GM18909 (cell line): ENCODE measurements around the gene FMN1.

Experiments used
- ATAC-seq: cut with Tn5 transposase; IDR thresholded peaks from one replicate; pipeline ENCODE4 v1.9.1; 2021; ENCODE audit warnings: mild to moderate bottlenecking; ENCODE audit not compliant: unreplicated experiment, poor library complexity

FMN1 gene

DNA sequence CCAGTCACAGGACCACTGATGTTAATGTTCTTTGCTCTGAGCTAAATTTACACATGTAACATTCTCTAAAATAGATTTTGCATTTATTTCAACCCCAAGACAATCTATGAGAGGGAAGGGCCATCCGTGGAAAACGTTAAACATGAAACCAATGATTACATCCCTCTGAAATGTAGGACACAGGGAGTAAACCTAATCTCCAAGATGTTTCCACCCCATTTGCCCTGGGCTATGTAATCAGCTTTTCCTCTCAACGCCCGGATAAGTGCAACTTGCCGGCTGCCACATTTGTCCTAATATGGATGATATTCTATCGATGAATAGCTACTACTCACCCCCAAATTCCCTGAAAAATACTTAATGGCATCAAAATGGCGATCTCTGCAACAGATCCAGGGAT lies 6.4 kb upstream of the FMN1 start:
- no peak for ATAC-seq

GRCh38 chr15:33200444-33200843 lies 5.9 kb upstream of the FMN1 start:
- ATAC-seq, result no peak

DNA sequence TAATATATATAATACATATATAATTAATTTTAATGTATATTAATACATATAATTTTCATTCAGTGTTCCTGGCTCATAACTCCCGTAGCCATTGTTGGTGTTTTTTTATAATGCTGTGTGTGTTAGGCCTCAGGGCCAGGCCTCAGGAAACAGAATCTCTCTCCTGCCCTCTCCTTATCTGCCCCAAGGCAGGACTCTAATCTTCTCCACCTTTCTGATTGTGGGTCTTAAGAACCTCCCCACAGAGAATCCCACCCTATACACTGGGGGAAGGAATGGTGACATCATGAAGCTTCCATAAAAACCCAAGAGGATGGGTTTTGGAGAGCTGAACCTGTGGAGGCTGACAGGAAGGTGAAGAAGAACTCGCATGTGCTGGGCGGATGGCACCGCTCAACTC lies 4.0 kb upstream of the FMN1 start:
- no peak for ATAC-seq

DNA sequence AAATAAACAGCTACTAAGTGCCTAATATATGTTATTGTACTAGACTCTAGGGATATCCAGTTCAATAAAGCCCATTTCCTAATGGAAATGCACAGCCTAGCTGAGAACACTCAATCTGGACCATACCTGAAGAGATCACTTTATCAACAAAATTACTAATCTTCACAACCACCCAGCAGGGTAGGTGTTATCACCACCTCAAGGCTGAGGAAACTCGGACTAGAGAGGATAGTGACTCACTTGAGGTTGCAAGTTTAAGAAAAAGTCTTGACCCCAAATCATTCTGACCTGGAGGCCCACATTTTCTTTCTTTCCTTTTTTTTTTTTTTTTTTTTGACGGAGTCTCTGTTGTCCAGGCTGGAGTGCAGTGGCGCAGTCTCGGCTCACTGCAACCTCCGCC lies 3.1 kb upstream of the FMN1 start:
- no peak for ATAC-seq

GRCh38 chr15:33194237-33194636 lies 277 bp downstream of the FMN1 start:
- no peak for ATAC-seq

DNA sequence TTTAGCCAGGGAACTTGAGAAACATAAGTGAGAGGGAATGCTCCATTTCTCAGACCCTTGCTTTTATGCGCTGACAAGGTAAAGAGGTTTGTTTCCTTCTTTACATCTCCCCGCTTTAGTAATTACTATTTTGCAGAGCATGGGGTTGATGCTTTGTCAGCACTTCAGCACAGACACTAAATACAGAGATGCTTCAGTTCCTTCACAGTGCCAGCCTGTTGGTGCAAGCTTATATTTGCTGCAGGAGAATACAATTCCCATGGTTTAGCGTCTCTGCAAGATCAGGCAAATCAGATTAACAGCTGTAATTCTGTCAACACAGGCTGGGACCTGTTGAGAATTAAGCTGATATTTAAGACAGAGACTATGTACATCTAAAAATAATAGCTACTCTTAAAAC lies 2.9 kb downstream of the FMN1 start:
- ATAC-seq, result no peak

DNA sequence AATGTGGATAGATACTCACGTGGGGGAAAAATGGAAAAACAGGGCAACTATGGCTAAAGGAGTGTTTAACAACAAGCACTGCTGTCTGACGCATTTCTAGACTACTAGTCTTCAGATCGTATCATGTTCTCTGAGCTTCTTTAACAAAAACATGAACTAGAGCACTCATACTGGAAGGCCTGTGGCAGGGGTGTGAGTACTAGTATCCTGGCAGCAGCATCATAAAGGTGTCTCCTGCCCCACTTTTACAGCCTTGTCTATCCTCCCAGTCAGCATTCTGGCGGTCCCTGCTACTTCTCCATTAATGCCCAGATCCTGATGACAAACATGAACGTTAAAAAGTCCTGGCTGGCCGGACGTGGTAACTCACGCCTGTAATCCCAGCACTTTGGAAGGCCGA lies 4.0 kb downstream of the FMN1 start:
- ATAC-seq, result no peak

- no peak for ATAC-seq
Observed at GRCh38 chr15:33188641-33189257, 5.8 kb downstream of the FMN1 start.

DNA sequence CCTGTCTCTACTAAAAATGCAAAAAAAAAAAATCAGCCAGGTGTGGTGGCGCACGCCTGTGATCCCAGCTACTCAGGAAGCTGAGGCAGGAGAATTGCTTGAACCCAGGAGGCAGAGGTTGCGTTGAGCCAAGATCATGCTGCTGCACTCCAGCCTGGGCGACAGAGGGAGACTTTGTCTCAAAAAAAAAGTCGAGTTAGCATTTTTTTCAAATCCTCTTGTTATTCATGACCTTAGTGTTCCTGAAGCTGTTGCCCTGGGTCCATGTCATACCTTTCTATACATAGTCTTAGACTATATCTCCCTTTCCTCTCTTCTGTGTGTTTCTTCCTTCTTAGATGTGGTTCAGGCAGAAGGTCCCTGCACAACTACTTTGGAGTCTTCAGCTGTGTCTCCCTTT lies 6.4 kb downstream of the FMN1 start:
- no peak for ATAC-seq

DNA sequence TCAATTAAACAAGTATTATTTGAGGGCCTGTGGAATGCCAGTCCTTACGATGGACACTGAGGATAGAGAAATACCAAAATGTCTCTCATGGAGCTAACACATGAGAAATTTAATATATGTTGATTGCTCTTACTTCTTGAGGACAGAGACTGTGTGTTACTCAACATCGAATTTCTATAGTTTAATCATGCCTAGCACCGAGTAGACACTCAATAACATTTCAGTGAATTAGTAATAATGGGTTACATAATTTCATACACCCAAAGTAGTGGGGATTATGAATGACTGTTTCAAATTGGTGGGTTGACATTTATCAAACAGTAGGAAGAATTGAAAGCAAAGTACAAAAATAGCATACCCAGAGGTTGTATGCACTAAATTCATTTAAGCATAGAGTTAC lies 11.2 kb downstream of the FMN1 start:
- no peak for ATAC-seq

DNA sequence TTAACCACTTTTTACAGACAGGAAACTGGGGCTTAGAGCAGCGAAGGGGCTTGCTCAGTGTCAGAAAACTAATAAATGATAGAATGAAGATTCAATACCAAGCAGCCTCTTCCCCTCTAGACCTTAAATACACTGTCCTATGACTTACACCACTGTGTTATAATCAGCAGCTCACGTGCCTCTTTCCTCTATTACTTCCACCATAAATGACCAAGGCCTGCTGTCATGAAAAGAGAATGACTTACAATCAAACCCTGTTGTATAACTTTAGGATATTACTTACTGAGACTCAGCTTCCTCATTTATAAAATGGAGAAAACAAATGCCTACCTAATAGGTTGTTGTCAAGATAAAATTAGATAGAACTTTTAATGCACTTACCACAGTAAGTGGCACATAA lies 11.6 kb downstream of the FMN1 start:
- ATAC-seq, result no peak

- ATAC-seq, result no peak
Observed at GRCh38 chr15:33182278-33182905, 12.1 kb downstream of the FMN1 start.

DNA sequence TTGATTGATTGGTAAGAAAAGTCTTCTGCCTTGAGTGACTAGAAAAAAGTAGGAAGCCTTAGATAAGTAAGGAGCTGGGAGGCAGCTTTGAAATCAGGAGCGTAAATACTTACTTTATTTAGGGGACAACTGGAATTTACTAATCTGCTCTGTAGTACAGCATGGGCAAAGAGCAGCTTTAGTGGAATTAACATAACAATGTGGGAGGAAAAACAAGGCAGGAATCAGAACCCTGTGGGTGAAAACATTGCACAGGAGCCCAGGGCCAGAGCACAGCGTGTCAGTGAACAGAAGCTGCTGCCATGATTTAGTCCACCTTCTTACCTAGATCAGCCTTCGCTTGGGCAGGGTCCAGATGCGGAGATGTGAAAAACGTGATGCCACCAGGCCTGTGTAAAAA lies 14.6 kb downstream of the FMN1 start:
- ATAC-seq, result no peak

DNA sequence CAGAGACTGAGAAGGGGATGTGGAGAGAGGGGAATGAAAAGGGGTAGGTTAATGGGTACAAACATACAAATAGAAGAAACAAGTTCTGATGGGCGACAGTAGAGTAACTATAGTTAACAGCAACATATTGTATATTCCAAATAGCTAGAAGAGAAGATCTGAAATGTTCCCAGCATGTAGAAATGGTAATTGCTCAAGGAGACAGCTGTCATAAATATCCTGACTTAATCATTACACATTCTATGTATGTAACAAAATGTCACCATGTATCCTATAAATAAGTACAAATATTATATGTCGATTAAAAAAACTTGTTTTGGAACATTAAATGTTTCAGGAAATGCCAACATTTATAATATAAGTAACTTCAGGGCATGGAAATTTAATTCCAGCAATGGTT lies 23.3 kb downstream of the FMN1 start:
- ATAC-seq, result no peak

- no peak for ATAC-seq
Observed at GRCh38 chr15:33169625-33170024, 24.9 kb downstream of the FMN1 start.

DNA sequence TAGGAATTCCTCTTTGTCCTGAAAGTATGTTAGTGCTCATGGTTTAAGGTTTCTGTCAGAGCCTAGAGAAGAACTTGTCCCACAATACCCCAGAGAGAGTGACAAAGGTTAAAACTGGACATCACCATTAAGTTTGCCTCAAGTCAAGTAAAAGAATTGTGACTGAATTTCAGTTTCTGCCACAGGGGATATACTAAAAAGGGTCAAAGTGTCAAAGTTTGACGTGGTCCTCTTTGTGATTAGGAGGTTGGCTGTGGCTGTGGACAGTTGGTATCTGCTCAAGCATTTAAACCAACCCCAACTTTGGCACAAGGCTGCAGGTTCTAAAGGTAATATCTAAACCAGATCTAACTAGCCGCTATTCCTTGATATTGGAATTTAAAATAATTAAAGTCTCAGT lies 26.1 kb downstream of the FMN1 start:
- ATAC-seq, result peak; percentile 71

DNA sequence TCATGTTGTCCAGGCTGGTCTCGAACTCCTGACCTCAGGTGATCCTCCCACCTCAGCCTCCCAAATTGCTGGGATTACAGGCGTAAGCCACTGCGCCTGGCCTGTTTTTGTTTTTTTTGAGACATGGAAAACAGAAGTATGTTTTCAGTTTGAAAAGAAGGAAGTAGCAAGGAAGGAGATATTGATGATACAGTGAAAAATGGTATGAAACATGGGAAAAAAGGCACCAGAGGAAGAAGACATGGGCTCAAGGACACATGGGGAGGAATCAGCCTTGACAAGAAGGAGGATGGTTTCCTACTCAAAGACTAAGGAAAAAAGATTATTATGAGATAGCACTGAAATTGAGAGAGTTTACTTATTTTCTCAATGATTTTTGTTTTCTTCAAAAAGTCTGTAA lies 30.7 kb downstream of the FMN1 start:
- ATAC-seq, result no peak

GRCh38 chr15:33161209-33161608 lies 33.3 kb downstream of the FMN1 start:
- ATAC-seq, result no peak

- no peak for ATAC-seq
Observed at GRCh38 chr15:33160581-33161165, 33.8 kb downstream of the FMN1 start.

- no peak for ATAC-seq
Observed at GRCh38 chr15:33159726-33160453, 34.6 kb downstream of the FMN1 start.

GRCh38 chr15:33158366-33158765 lies 36.1 kb downstream of the FMN1 start:
- ATAC-seq, result no peak
